ENCODE data around the gene UBAC2.
A peak's percentile ranks its signal among the peaks of the same experiment; 100 is the strongest.
"Not testable (repeated sequence)": the region's sequence is repeated elsewhere in the genome, so short reads cannot be mapped to it uniquely, and the experiment has no call there.

Gene UBAC2

DNA sequence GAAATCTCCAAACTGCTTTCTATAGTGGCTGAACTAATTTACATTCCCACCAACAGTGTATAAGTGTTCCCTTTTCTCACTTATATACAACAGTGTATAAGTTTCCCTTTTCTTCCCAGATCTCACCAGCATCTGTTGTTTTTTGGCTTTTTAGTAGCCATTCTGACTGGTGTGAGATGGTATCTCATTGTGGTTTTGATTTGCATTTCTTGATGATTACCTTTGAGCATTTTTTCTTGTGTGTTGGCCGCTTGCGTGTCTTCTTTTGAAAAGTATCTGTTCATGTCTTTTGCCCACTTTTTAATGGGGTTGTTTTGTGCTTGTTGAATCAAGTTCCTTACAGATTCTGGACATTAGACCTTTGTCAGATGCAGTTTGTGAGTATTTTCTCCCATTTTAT is 49.0 kb downstream of the UBAC2 start:
- DNase-seq, result not testable (repeated sequence)

DNA sequence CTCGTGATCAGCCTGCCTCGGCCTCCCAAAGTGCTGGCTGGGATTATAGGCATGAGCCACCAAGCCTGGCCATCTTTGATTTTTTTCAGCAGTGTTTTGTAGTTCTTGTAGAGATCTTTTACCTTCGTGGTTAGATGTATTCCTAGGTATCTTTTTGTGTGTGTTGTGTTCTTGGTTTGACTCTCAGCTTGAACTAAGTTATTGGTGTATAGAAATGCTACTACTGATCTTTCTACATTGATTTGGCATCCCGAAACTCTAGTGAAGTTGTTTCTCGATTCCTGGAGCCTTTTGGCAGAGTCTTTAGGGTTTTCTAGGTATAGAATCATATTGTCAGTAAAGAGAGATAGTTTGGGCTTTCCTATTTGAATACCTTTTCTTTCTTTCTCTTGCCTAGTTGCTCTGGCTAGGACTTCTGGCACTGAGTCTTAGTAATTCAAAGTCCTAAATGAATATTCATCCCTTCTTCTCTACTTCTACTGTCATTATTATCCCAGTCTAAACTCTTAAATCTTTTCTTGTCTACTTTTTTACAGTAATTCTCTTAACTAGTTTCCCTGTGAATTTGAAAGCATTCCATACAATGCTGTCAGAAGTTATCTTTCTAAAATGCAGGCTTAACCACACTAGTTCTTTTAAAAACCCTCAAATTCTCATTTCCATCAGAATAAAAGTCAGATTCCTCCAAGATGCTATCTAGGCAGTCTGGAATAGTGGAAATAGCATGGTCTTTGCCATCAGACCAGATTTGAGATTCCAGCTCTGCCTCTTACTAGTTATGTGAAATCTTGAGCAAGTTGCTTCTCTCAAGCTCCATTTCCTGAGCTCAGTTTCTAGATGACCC is 50.5 kb downstream of the UBAC2 start:
- DNase-seq, result no peak

DNA sequence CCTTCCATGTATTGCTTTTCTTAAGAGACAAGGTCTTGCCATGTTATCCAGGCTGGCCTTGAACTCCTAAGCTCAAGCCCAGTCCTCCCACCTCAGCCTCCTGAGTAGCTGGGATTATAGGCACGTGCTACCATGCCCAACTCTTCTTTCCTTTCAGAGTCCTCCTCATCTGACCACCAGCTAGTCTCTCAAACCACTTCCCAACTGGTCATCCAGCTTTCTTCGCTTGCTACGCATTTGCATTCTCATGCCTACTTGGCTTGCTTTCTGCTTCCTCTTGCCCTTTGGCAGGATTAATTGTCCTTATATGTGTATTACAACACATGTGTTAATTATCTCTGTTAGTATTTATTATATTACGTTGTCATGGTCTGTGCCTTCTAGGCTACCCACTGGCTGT is 51.3 kb downstream of the UBAC2 start:
- no peak for DNase-seq

DNA sequence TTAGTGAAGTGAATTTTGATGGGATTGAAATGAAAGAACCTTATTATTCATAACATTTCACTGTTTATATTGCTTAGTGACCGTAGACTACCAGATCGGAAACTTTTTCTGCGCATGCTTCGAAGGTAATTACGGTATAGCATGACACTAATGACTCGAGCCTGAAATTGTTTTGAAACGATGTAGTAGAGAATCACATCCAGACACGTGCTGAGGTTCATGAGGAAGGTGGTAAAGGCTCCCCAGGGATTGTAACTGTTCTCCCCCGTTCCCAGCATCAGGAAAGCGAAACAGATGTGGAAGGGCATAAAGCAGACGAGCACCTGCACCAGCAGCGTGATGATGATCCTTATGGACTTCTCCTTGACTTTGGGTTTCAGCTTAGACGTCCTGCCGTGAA is 54.2 kb downstream of the UBAC2 start:
- DNase-seq, result no peak

DNA sequence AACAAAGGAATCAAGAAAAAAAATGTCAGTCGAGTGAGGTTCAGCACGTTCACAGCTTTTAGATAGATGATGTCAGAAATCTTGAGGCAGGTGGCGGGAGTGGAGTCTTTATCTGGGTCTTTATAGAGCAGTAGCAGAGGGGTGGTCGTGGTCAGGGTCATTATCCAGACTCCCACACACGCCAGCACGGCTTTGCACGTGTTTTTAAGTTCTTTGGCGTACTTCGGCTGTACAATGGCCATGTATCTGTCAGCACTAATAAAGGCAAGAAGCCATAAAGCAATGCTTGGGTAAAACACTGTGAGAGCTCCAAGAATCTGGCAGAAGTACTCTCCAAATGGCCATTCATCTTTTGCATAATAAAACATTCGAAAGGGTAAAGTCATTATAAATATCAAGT is 54.6 kb downstream of the UBAC2 start:
- no peak for DNase-seq

DNA sequence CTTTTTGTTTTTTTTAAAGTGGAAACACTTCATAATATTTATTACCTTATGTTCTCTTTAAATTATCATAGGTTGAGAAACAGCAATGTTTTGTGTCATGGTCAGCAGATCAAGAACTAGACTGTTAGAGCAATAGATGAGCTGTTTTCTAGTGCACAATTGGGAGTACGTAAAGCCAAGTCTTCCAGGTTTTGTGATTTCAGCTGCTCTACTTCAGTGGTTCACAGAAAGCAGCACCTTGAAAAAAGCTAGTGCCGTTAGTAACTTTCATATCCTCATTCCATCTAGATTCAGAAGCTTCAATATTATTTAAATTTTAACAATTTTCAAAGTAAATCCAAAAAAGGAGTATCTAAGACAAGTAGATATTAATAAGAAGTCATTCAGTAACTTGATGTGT is 55.6 kb downstream of the UBAC2 start:
- DNase-seq, result no peak

DNA sequence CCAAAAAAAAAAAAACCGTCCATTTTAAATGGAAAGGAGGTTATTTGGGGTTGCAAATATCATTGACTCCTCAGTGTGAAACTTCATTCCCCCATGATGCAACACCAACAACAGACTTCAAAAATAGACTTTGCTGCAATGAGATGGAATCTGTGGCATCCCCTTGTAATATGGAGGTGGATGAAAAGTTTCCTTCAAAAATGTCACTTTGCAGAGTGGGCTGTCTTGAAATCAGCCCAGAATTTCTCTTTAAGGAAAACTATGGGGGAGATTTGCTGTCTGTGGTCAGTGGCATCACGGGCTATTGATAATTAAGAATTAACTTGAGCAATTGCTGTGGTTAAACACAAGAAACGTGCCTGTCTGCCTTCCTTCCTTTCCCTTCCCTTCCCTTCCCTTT is 56.1 kb downstream of the UBAC2 start:
- DNase-seq, result no peak

DNA sequence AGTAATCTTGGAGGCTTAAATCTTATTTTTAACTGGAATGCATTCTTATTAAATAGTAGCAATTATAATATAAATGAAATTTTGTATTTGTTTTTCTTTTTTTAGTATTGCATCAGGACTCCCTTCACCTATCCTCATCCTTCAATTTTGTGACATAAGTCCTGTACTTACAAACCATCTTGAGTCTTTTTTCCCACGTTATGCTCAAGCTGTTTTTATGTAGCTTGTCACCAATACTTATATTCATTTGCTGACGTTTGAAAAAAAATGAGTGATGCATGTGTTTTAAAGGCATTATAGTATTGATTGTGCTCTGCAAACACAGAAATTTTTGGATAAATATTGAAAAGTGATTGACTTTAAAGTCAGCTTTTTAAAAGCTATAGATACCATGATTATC is 56.6 kb downstream of the UBAC2 start:
- DNase-seq, result no peak

DNA sequence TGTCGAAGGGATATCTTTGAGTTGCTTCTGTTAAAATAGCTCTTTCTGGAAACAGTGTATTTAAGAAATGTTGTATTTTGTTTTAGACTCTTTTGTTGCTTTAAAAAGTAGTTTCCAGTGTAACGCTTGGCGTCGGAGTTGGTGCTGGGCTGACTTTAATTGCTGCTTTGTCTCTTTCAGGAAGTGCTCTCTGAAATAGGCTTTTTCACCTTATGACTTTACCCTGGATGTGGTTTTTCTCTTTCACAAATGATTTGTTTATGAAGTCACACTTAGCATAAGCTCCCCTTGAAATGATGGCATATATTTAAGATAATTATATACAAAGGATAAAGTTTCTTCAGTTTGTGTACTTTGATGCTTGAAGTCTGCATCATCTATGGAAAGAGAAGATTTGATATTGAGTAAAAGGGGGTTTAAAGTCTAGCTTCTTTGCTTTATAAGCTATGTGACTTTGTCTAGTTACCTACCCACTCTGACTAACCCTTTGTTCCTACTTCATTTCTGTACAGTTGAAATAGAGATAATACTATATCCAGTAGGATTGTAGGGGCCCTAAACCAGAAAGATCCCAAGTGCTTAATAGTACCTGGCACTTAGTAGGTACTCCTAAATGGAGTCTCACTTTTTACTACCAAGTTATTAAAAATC is 57.7 kb downstream of the UBAC2 start, which contains the start of gene GPR18:
Gene GPR18, minus strand, starts transcription at position 170 of the 651 bp plus-strand sequence. CDS start 2,507 bp downstream, outside the sequence.
- peak; percentile 35 to 78 for DNase-seq

DNA sequence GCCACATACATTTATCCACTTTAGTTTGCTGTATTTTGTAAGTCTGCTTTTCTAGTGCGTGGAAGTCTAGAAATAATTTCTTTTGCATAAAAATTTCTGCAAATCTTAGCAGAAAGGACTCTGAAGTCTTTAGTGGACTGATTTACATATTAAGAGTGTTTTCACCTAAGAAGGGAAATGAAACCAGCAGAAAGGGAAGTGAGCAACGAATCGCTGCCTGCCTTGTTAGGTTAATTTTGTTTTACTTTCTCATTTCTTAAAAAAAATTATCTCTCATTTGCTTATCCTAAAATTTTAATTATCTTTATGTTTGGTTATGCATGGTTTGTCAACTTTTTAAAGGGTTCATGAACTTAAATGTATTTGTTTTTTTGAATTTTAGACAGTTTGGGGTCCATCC is 58.3 kb downstream of the UBAC2 start:
- DNase-seq, result peak; percentile 54 to 70

DNA sequence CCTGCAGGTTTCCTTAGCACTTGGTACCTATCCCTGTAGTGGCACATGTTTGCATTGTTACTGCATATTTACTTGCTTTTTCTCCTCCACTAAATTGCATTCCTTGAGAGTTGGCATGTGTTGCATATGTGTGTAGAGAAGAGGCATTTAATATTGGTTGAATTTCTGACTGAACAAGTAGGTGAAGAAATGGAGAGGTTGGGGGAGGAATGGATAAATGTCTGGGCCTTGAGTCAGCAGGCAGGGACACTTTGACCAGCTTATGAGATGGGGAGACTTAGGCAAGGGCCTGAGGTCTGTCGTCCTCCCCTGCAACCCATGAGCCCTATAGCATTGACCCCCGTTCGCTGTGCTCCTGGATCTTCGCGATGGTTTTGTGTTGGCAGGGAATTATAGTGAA is 59.6 kb downstream of the UBAC2 start:
- no peak for DNase-seq

DNA sequence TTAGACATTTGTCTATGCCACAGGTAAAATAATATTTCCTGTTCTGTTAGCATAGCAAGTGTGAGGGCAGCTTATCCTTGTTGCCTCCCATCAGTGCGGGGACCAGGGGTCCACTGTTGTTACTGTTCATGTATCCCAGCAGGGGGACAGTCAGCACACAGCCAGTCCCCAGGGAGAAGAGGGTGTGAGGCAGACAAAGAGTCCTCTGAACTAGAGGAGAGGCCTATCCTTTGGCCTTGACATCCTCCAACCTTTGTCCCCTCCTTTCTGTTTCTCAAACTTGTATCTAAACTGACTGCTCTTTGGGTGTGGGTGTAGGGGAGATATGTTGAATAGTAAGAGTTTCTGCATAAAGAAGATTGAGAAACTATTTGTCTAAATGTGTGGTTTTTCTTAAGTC is 60.4 kb downstream of the UBAC2 start:
- DNase-seq, result no peak

DNA sequence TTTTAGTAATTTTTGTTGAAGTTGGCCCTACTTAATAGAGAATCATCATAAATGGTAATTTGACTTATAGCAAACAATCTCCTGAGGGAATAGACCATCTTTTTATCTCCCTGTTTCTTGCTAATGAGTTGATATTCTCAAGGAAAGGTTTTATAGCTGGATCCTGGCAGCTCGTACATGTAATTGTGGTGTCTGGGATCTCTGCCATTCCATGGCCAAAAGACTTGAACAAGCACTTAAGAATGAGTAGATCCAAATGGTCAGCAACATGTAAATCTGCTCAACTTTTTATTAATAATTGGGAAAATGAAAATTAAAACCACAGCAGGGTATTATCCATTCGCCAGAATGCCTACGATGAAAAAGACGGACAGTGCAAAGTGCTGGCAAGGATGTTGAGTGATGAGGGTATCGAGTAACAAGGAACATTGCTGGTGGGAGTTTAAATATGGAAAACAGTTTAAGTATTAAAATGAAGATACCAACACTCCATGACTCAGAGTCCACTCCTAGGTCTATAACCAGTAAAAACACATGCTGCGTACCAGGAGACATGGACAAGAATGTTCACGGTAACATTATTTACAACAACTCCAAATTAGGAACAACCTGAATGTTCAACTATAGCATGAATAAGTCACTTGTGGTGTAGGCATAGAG is 62.6 kb downstream of the UBAC2 start:
- no peak for DNase-seq

DNA sequence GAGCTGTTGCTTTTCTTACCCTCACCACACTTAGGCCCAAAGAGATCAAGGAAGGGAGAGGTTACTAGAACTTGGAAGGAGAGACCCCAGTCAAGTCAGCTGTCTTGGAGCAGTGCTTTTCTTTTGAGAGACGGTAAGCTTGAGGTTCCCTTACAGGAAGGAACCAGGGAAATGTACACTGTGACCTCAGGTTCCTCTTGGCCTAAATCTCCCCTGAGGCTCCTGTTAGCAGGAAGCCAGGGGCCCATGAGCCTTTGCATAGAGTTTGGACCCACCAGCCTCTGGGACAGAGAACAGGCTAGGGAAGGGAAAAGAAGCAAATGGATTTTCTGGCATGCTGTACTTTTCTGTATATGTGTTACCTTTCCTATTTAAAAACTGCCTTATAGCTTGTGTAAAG is 63.4 kb downstream of the UBAC2 start:
- no peak for DNase-seq

DNA sequence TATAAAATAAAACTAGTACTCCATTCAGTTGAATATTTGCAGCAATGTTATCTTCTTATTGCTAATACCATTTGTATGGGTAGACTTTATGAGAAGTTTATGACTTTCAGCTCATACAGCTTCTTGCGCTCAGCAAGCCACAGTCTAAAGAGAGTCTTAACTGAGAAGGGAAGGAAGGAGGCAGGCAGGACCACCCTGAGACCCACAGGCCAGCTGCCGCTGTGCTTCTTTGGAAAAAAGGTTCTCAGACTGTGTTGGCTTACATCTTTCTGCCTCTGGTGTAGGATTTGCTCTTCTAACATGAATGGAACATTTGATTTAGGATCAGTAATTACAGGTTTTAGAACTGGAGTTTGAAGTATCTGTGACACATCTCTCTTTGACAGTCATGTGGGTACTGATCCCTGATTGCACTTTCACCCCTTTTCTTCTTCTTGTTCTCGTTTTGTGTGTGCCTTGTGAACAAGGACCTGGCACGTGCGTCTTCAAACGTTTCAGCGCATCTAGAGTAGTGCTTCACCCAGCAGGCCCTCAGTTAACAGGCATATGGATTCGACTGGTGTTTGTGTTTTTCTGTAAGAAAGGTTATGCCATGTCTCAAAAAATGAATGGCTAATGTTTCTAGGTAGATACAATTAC is 64.6 kb downstream of the UBAC2 start:
- DNase-seq, result no peak

DNA sequence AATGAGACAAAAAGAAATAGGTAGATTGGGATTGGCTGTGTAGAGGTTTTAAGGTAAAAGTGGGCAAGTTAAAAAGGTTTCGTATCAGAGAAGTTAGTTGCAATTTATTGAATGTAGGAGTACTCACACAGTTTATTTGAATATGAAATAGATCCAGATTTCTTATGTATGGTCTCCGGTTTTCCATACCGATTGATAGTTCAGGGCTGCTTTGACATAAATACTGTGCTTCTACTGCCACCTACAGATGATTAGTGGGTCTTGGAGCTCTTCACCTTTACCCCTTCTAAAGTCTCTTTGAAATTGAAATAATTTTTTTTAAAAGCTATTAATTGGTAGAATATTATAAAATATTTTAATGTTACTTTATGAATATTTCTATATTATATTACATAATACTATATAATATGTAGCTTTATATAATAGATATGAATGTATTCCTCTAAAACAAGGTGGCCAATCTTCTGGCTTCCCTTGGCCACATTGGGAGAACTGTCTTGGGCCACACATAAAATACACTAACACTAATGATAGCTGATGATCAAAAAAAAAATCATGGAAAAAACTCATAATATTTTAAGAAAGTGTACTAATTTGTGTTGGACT is 65.3 kb downstream of the UBAC2 start:
- peak in 1 of 2 donors; percentile 80 for DNase-seq

DNA sequence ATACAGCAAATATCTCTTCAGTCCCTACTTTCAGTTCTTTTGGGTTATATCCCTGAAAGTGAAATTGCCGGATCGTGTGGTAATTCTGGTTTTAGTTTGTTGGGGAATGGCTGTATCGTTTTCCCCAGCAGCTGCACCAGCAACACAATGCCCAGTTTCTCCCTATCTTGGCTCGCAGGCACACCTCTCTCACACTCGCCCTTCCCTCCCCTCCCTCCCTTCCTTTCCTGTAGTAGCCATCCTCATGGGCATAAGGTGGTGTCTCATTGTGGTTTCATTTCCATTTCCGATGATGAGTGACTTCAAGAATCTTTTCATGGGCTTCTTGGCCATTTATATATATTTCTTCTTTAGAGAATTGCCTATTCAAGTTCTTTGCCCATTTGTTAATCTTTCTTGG is 66.2 kb downstream of the UBAC2 start:
- DNase-seq, result no peak

DNA sequence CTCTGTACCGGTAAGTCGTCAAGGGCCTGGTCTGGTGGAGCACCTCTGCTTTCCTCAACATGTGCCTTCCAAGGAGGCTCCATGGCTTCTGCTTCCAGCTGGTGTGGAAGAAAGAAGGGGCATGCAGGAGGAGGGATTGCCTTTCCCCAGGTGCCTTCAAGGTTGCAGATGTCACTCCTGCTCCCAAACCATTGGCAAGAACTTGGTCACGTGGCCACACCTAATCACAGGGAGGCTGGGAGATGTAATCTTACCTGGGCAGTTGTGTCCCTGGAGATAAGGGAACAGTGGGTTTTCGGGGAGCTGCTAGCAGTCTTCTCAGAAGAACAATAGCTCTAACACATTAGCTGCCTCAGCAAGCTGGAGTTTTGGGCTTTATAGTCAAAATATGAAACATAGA is 67.3 kb downstream of the UBAC2 start:
- no peak for DNase-seq

DNA sequence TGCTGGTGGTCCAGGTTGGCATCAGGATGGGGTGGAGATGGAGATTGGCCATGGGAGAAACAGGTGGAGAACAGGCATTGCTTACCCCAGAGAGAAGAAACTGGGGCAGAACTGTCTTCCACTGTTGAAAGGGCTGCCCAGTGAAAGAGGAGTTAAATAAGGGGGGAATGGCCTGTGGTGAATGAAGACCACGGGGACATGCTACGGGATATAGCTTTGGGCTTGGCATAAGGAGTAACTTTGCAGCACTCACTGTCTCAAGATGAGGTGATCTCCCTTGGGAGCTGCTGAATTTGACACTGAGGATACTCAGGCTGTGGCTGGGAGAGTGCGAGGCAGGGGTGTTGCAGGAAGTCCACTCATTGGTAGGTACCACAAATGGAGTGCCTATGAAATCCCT is 68.2 kb downstream of the UBAC2 start:
- DNase-seq, result no peak

DNA sequence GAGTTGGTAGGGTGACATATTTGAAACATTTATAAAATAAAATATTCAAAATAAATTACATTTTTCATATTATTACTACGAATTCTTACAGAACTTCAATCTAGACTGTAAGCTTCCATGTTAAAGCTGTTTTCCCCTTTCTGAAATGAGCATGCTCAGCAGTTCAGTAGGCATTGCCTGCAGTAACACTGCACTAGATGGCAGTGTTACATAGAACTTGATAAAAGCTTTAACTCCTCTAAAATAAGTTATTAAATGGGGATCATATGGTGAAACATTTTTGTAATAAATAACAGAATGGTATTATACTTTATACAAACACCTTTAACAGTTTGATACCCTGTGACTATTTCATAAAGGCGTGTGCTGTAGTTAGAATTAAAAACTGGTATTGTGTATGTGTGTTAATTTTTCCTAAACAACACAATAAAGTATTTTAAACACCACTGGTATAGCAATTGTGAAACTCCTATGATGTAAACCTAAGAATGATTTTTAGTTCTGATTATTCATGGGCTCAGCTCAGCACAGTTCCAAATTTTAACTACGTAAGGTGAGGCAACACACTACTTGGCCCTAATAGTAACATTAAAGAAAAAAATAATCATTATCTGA is 69.1 kb downstream of the UBAC2 start:
- DNase-seq, result peak; percentile 70 to 78

DNA sequence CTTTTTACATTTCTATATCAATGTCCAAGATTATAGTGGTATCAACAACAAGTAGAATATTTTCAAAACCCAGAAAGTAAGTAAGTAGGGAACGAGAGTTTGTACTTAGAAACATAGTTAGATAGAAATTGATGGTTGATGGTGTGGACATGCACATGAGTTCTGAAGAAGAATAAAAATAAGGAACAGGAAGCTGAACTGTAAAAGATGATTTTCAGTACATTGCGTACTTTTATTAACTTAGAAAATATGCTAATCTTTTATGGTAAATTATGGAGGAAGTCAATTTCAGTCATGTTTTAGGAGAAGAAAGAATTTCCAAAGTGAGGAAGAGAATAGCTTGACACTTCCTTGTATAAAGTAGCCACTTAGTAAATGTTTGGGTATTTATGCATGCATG is 69.9 kb downstream of the UBAC2 start:
- DNase-seq, result no peak

DNA sequence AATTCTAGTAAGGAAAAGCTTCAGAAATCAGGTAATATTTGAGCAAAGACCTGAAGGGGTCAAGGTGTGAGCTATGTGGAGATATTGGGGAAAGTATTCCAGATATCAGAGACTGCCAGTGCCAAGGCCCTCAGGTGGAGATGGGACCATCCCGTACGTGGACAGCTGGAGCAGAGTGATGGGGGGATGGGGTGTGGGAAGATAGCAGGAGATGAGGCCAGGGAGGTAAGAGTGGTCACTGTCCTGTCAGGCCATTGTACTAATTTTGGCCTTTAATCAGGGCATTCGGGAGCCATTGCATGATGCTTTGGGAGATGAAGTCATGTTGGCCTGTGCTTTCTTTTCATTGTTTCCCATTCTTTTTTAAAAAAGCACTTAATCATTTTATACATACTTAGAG is 70.6 kb downstream of the UBAC2 start:
- no peak for DNase-seq

DNA sequence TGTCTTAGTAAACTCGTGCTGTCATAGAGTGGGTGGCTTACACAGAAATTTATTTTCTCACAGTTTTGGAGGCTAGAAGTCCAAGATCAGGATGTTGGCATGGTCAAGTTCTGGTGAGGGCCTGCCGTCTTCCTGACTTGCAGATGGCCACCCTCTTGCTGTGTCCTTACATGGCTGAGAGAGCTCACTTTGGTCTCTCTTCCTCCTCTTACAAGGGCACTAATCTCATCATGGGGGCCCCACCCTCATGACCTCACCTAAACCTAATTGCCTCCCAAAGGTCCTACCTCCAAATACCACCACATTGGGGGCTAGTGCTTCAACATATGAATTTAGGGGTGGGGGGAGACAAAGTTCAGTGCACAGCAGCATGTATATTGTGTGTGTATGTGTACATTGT is 71.8 kb downstream of the UBAC2 start:
- no peak for DNase-seq
